Brain microvascular endothelial cell (primary cell): Measurements from ENCODE around the gene H1-8.

Experiments
- DNase-seq: peaks from one replicate; pipeline ENCODE4 v3.0.0-alpha.2; 2020
- H3K27ac ChIP-seq: fragments of 250-450 bp; sonication (Bioruptor Pico); 2 replicates; pipeline ENCODE4 v1.5.1; 2020; ENCODE audit warnings: mild to moderate bottlenecking, moderate library complexity
- H3K27me3 ChIP-seq: fragments of 250-450 bp; sonication (Bioruptor Pico); replicated peaks from 2 replicates; pipeline ENCODE4 v1.5.1; 2020; ENCODE audit warnings: mild to moderate bottlenecking
- H3K36me3 ChIP-seq: fragments of 250-450 bp; sonication (Bioruptor Pico); replicated peaks from 2 replicates; pipeline ENCODE4 v1.5.1; 2020; ENCODE audit warnings: mild to moderate bottlenecking
- H3K4me3 ChIP-seq: 2 replicates; pipeline ENCODE4 v1.5.1; 2011; ENCODE audit warnings: low read depth, mild to moderate bottlenecking, control low read depth, low read length, moderate library complexity
- CTCF ChIP-seq: IDR thresholded peaks from 2 replicates; pipeline ENCODE4 v1.5.1; 2011; ENCODE audit warnings: low read depth, mild to moderate bottlenecking, moderate library complexity, low read length, control low read depth, inconsistent platforms; ENCODE audit errors: missing control alignments
- in situ Hi-C: cut with HindIII; loops from 2 replicates; pipeline ENCODE4 v1.10.0; 2017; ENCODE audit warnings: low sequenced_read_pairs, low pct_ligation_motif_present

Gene H1-8

GRCh38 chr3:129527262-129527661 lies 15.7 kb upstream of the H1-8 start:
- in situ Hi-C loops = no loop called here

GRCh38 chr3:129528589-129529100 lies 14.3 kb upstream of the H1-8 start, which contains the start of gene RHO:
Gene RHO (plus strand): TSS chr3:129528639. CDS start chr3:129528734, 95 bp downstream.
- in situ Hi-C loops = no loop called here
- H3K4me3 ChIP-seq = no peak within 1 kb of the TSS

More at GRCh38 chr3:129527262-129527661, 15.7 kb upstream of the H1-8 start:
- H3K4me3 ChIP-seq = no peak overlapping the region
- no peak for DNase-seq
- no peaks in the 10 kb centered on the region for H3K36me3 ChIP-seq
- TF ChIP-seq CTCF = no peak
- H3K27me3 ChIP-seq = no peaks in the 10 kb centered on the region
- H3K27ac ChIP-seq = no peak overlapping the region

GRCh38 chr3:129529436-129530210 lies 13.4 kb upstream of the H1-8 start:
- no peaks in the 10 kb centered on the region for H3K36me3 ChIP-seq
- no peak overlapping the region for H3K4me3 ChIP-seq
- DNase-seq = no peak
- H3K27me3 ChIP-seq = no peaks in the 10 kb centered on the region
- in situ Hi-C loops = no loop called here
- H3K27ac ChIP-seq = no peak overlapping the region
- TF ChIP-seq CTCF = no peak

More at GRCh38 chr3:129528589-129529100, 14.3 kb upstream of the H1-8 start, which contains the start of gene RHO:
- Histone ChIP-seq H3K27me3 (no peaks in the 10 kb centered on the region), H3K27ac (no peak within 1 kb of the TSS), H3K36me3 (no peaks in the 10 kb centered on the region)
- TF ChIP-seq CTCF = no peak
- no peak for DNase-seq

GRCh38 chr3:129530251-129530791 lies 12.7 kb upstream of the H1-8 start:
- Histone ChIP-seq H3K4me3 (no peak overlapping the region), H3K36me3 (no peaks in the 10 kb centered on the region), H3K27me3 (no peaks in the 10 kb centered on the region), H3K27ac (no peak overlapping the region)
- in situ Hi-C loops = no loop called here
- no peak for TF ChIP-seq CTCF
- DNase-seq = no peak

GRCh38 chr3:129530821-129531220 lies 12.2 kb upstream of the H1-8 start:
- no peaks in the 10 kb centered on the region for H3K27me3 ChIP-seq
- H3K36me3 ChIP-seq = no peaks in the 10 kb centered on the region
- no peak overlapping the region for H3K4me3 ChIP-seq
- no peak for DNase-seq
- TF ChIP-seq CTCF = no peak
- in situ Hi-C loops = no loop called here
- H3K27ac ChIP-seq = no peak overlapping the region
